ENCODE data around the gene DHX8.
"Not testable (repeated sequence)": the region's sequence is repeated elsewhere in the genome, so short reads cannot be mapped to it uniquely, and the experiment has no call there.

DHX8 gene

DNA sequence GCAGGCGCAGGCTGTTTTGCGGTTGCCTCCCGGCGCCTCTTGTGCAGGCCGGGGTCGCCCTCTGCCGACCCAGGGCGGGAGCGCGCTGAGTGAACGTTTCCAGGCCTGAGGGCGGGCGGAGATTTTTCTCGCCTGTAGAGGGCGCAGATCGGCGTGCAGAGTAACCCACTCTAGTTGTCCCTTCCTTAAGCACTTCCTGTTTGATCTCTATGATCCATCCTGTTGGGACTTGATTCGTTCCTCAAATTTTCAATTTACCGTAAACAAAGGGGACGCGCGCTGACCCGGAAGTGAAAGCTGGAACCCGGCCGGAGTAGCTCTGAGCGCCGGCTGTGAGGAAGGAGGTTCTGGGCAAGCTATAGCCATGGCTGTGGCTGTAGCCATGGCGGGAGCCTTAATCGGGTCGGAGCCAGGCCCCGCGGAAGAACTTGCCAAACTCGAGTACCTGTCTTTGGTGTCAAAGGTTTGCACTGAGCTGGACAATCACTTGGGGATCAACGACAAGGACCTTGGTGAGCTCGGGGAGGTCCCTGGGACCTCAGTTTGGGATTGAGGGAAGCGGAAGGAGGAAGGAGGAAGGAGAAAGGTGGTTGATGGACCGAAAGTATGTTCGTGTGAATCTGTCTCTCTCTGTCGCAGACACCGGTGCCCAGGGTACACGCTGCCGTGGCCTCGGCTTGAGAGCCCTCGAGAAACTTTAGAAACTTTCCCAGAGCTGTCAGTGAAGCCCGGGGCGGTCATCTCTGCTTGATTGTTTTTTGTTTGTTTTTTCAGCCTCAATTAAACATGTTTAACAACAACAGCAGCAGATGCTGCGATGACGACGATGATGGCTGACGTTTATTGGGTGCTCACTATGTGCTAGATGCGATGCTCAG lies at the start of gene DHX8:
Gene DHX8, plus strand, starts transcription at position 302 of the 878 bp plus-strand sequence. Its CDS starts 63 bp downstream, at position 365.
- peak; percentile 99 for DNase-seq

DNA sequence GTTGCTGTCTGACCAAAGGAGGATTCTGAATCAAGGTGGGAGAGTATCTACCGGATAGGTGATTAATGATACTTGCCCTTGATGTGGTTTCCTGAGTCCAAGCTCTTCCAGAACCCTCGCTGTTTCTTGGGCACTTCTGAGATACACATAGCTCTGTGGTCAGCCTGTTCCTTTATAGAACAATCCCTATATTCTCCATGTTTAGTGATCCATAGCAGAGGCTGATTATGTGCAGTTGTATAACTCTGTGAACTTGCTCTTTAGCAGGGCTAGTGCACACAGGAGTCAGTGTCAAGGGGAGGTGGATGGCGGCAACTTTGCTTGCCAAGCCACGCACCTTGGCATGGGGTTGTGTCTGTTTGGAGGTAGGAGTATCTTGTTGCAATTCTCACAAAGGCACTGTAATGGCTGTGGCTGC lies 48.9 kb upstream of the DHX8 start:
- no peak for DNase-seq

DNA sequence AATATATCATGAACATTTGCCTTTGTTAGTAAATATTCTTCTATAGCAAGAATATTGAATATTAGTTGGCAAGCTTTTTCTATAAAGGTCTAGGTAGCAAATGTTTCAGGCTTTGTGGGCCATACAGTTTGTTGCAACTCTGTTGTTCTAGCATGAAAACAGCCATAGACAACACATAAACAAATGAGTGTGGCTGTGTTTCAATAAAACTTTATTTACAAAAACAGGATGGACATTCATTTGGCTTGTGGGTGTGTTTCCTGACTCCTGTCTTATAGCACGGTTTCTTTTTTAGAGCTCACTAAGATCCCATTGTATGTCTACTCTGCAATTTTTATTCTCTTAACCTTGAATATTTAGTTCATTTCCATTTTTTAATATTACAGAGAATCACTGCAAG lies 46.0 kb upstream of the DHX8 start:
- DNase-seq: no peak

DNA sequence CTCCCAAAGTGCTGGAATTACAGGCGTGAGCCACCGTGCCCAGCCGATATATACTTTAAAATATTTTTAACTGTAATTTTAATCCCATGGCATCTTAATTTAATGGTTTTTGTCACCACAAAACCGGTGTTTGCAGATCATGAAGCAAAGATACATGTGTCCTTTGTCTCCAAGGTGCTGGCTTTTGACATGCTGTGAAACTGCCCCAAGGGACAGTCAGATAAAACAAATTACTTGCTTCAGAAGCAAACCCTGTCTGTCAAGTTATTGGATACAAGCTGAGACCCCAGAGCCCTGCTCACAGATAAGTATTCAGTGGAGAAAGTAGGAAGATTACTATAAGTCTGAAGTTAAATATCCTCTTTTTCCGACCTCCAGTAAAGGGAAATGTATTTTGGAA lies 45.1 kb upstream of the DHX8 start:
- no peak for DNase-seq

GRCh38 chr17:43439041-43439440 lies 44.7 kb upstream of the DHX8 start:
- DNase-seq: no peak

DNA sequence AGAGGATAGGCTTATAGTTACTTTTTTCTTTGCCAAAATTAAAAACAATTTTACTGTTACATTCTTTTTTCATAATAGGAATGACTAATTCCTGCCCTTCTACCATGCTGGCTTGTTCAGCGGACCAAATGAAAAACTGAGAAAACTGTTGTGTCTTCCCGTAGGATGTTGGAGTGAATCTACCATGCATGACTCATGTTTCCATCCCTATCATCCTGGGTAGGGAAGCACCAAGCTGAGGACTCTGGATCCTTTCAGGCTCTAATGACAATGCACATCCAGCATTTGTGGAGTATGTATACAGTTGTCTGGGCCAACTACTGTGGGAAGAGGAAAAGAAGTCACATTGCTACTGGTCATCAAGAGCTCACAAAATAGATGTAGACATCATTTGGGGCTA lies 41.1 kb upstream of the DHX8 start:
- DNase-seq: no peak

DNA sequence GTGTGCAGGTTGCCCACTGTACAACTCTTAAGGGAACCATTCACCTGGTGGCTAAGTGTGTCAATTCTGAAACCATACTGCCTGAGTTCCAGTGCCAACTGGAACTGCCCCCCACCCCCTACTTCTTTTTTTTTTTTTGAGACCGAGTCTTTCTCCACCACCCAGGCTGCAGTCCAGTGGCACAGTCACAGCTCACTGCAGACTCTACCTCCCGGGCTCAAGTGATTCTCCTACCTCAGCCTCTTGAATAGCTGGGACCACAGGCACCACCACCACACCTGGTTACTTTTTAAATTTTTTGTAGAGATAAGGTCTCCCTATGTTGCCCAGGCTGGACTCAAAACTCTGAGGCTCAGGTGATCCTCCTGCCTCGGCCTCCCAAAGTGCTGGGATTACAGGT lies 40.4 kb upstream of the DHX8 start:
- no peak for DNase-seq

- DNase-seq: no peak
Observed at GRCh38 chr17:43444223-43445008, 39.4 kb upstream of the DHX8 start.

GRCh38 chr17:43445009-43445589 lies 38.7 kb upstream of the DHX8 start:
- DNase-seq: no peak

GRCh38 chr17:43446773-43447172 lies 37.0 kb upstream of the DHX8 start:
- DNase-seq: no peak

DNA sequence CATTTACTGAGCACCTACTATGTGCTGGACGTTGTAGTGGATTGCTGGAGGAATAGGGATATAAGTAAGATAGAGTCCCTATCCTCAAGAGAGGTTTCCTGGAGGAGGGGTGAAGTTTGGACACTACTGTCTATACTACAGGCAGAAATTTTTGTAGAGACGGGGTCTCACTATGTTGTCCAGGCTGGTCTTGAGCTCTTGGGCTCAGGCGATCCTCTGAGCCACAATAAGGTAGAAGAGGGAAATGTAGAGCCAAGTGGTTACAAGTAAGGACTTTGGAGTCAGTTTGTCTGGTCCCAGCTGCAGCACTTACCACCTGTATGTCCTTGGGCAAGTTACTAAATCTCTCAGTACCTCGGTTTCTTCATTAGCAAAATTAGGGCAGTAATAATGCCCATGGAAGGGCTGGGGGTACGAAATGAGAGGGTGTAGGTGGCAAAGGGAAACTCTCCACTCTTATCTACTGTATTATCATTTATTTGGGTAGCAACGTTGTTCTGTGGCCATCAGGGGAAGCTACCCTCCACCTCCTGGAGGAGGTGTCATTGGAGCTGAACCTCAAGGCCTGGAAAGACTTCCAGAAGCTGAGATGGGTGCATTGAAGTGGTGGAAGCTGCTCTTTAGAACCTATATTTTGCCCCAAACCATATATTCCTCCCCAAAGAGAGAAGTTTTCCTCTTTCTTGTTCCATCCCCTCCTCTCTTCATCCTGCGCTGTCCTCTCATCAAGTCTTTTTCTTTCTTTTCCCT lies 34.9 kb upstream of the DHX8 start:
- DNase-seq: no peak

- DNase-seq: no peak
Observed at GRCh38 chr17:43449470-43450248, 34.1 kb upstream of the DHX8 start.

GRCh38 chr17:43450791-43451190 lies 33.0 kb upstream of the DHX8 start:
- not testable (repeated sequence) for DNase-seq

GRCh38 chr17:43451741-43452140 lies 32.0 kb upstream of the DHX8 start:
- not testable (repeated sequence) for DNase-seq

GRCh38 chr17:43453331-43453812 lies 30.4 kb upstream of the DHX8 start:
- no peak for DNase-seq

- DNase-seq: no peak
Observed at GRCh38 chr17:43454868-43455267, 28.9 kb upstream of the DHX8 start.

DNA sequence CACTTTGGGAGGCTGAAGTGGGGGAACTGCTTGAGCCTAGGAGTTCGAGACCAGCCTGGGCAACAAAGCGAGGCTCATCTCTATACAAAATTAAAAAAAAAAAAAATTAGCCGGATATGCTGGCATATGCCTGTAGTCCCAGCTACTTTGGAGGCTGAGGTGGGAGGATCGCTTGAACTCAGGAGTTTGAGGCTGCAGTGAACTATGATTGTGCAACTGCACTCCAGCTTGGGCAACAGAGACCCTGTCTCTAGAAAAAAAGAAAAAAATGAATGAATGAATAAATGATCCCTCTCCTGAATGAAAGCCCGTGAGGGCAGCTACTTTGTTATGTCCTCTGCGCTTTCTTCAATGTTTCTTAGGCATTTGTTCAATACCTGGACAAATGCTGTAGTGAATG lies 27.7 kb upstream of the DHX8 start:
- no peak for DNase-seq

- DNase-seq: peak; percentile 19
Observed at GRCh38 chr17:43456661-43457361, 27.0 kb upstream of the DHX8 start.

DNA sequence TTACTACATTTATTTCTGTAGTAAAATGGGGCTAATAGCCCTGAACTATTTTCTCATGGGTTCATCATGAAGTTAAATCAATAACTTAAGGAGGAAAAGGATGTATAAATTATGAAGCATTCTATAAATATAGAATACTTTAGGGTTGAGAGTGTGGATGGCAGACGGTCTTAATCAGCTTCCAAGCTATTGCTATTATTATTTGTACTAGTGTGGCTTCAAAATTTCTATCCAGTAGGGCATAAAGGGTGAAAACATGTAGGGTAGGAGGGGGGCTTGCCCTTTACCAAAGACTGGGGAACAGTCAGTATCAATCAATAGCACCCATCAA lies 26.4 kb upstream of the DHX8 start:
- no peak for DNase-seq

DNA sequence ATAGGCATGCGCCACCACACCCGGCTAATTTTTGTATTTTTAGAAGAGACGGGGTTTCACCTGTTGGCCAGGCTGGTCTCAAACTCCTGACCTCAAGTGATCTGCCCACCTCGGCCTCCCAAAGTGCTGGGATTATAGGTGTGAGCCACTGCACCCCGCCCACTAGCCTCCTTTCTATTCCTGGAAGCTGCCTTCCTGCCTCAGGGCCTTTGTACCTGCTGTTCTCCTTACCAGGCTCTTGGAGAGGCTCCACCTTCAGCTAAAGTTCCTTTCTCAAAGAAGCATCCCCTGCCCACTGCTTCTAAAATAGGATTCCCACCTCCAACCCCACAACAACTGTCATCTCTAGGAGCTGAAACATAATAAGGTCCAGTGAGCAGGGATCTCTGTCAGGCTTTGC lies 23.9 kb upstream of the DHX8 start:
- not testable (repeated sequence) for DNase-seq

GRCh38 chr17:43461185-43461584 lies 22.6 kb upstream of the DHX8 start:
- no peak for DNase-seq
